A673 (cell line): ENCODE measurements around the gene MEP1A. TPM values are rescaled to one million over a fixed set of nuclear protein-coding genes. Genes with fewer than 3 reads are reported as not detected.

Experiments
- BruUV-seq: library from RNA; stranded (reverse); fragments of 400-500 nt; replicated peaks from 2 replicates; lab custom pipeline; 2021; lab: Mats Ljungman, UMichigan
- CTCF ChIA-PET: fragments of 300-600 bp; sonication (Branson Sonifier 250); formaldehyde crosslinking; loops from one replicate; lab custom pipeline; 2022; ENCODE audit warnings: antibody characterized with exemption; lab: Charles Lee
- POLR2A ChIA-PET: fragments of 300-600 bp; sonication (Branson Sonifier 250); formaldehyde crosslinking; loops from one replicate; lab custom pipeline; 2022; ENCODE audit warnings: antibody characterized with exemption; ENCODE audit not compliant: low non-redundant PET; lab: Charles Lee
- DNase-seq: peaks from one replicate; pipeline ENCODE4 v3.0.0-alpha.2; 2015; ENCODE audit warnings: low spot score
- H3K27ac ChIP-seq: fragments of 200-600 bp; sonication (generic); 2 replicates; pipeline ENCODE4 v1.5.1; 2016; ENCODE audit warnings: mixed run types, low read depth, mild to moderate bottlenecking, mixed read lengths, antibody characterized with exemption, low read length; ENCODE audit not compliant: poor library complexity, severe bottlenecking
- H3K27me3 ChIP-seq: fragments of 200-600 bp; sonication (generic); replicated peaks from 2 replicates; pipeline ENCODE4 v1.6.1; 2017; ENCODE audit warnings: mixed run types, low read depth, mild to moderate bottlenecking, mixed read lengths, antibody characterized with exemption, low read length; ENCODE audit not compliant: insufficient read depth, poor library complexity
- H3K36me3 ChIP-seq: fragments of 200-600 bp; sonication (generic); 2 replicates; pipeline ENCODE4 v1.6.1; 2016; ENCODE audit warnings: mixed run types, mild to moderate bottlenecking, mixed read lengths, antibody characterized with exemption, low read length; ENCODE audit not compliant: insufficient read depth, poor library complexity, severe bottlenecking
- H3K4me1 ChIP-seq: fragments of 200-600 bp; sonication (generic); 2 replicates; pipeline ENCODE4 v1.6.1; 2017; ENCODE audit warnings: mixed run types, mild to moderate bottlenecking, mixed read lengths, antibody characterized with exemption, low read length; ENCODE audit not compliant: insufficient read depth, poor library complexity, severe bottlenecking
- H3K4me3 ChIP-seq: fragments of 200-600 bp; sonication (generic); 2 replicates; pipeline ENCODE4 v1.5.1; 2016; ENCODE audit warnings: low read depth, mixed run types, mild to moderate bottlenecking, mixed read lengths, low read length; ENCODE audit not compliant: poor library complexity, severe bottlenecking
- H3K9me3 ChIP-seq: fragments of 200-600 bp; sonication (generic); 2 replicates; pipeline ENCODE4 v1.6.1; 2016; ENCODE audit warnings: mixed run types, low read depth, mild to moderate bottlenecking, mixed read lengths, antibody characterized with exemption, low read length; ENCODE audit not compliant: poor library complexity, severe bottlenecking
- CTCF ChIP-seq: fragments of 300-800, 200-600 bp; sonication (generic); conservative IDR thresholded peaks from 2 replicates; pipeline ENCODE4 v1.5.1; 2017; ENCODE audit warnings: low read depth, mild to moderate bottlenecking, antibody characterized with exemption, low read length, moderate library complexity, mixed read lengths
- EZH2 ChIP-seq: fragments of 200-600 bp; sonication (generic); IDR thresholded peaks from 2 replicates; pipeline ENCODE4 v1.6.1; 2017; ENCODE audit warnings: borderline replicate concordance, low read depth, mild to moderate bottlenecking, mixed read lengths, antibody characterized with exemption, low read length; ENCODE audit not compliant: poor library complexity, severe bottlenecking
- intact Hi-C: fragments of 100-400 bp; cut with micrococcal nuclease; formaldehyde crosslinking; loops from one replicate; pipeline ENCODE4 v1.10.0; 2022; ENCODE audit not compliant: unreplicated experiment
- total RNA-seq: library from RNA; stranded (reverse); gene quantifications from 2 replicates; pipeline ENCODE4 v1.2.3, GENCODE V29; 2021

MEP1A gene
- total RNA-seq, 1 experiment from 2014 or later: not detected

- TF ChIP-seq CTCF (no peak), EZH2 (no peak)
- peaks cover 22% of the 10 kb centered on the region for H3K27me3 ChIP-seq
- H3K4me1 ChIP-seq: no peaks in the 10 kb centered on the region
- no TSS peak for BruUV-seq
- intact Hi-C loops: no loop called here
- no peaks in the 10 kb centered on the region for H3K9me3 ChIP-seq
- no peak overlapping the region for H3K4me3 ChIP-seq
- no peak for DNase-seq
- H3K36me3 ChIP-seq: no peaks in the 10 kb centered on the region
- ChIA-PET POLR2A (no interaction called here), CTCF (no interaction called here)
- no peak overlapping the region for H3K27ac ChIP-seq
These were observed 6.5 kb downstream of the MEP1A start for GRCh38 chr6:46799657-46800056.

DNA sequence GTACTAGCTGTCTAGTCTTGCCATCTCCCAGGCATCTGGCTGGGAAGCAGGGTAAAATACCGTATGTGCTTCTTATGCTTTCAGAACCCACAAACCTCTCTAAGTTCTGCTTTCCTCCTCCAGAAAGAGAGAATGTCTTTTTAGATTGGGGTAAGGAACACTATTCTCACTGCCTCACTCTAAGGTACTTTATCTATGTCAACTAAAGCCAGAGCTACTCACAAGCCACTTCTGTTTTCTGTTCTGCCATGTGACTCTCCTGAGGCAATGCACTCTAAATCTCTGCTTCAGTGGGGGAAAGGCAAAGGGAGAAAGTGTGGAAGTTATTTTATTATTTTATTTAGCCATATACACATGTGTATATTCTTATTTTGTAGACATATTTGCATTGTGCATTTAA is 15.6 kb downstream of the MEP1A start:
- DNase-seq: no peak
- no TSS peak for BruUV-seq
- ChIA-PET POLR2A (no interaction called here), CTCF (no interaction called here)
- TF ChIP-seq EZH2: no peak
- no peak for TF ChIP-seq CTCF
- no peaks in the 10 kb centered on the region for H3K36me3 ChIP-seq
- peaks cover 46% of the 10 kb centered on the region for H3K27me3 ChIP-seq
- H3K4me1 ChIP-seq: no peaks in the 10 kb centered on the region
- no peak overlapping the region for H3K27ac ChIP-seq
- H3K9me3 ChIP-seq: no peaks in the 10 kb centered on the region
- no peak overlapping the region for H3K4me3 ChIP-seq
- intact Hi-C loops: no loop called here

DNA sequence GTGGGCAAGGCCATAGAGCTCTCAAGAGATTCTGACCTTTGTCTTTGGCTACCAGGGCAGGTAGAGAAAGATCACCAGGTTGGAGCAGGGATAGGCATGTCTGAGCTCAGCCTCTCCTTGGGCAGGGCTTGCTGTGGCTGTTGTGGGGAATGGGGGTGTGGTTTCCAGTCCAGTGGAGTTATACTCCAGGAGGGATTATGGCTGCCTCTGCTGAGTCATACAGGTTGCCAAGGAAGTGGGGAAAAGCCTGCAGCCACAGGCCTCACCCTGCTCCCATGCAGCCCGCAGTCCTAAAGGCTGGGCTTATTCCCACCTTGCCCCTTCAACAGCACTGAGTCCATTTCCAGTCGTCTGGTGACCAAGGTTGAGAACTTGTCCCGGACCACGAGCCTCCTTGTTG is 21.9 kb downstream of the MEP1A start:
- no peak for DNase-seq
- no peak overlapping the region for H3K4me3 ChIP-seq
- H3K27me3 ChIP-seq: no peaks in the 10 kb centered on the region
- no peaks in the 10 kb centered on the region for H3K9me3 ChIP-seq
- H3K4me1 ChIP-seq: no peaks in the 10 kb centered on the region
- CTCF ChIA-PET: no interaction called here
- BruUV-seq: no TSS peak
- no peak overlapping the region for H3K27ac ChIP-seq
- POLR2A ChIA-PET: interaction anchor here (0.6 kb wide), 1 partner anchor 150 kb away, joined by 3 read pairs; no protein-coding TSS in a partner anchor
- no peak for TF ChIP-seq EZH2
- no peak for TF ChIP-seq CTCF
- H3K36me3 ChIP-seq: no peaks in the 10 kb centered on the region
- intact Hi-C loops: no loop called here
